ENCODE data around the gene EFCC1.

DNA sequence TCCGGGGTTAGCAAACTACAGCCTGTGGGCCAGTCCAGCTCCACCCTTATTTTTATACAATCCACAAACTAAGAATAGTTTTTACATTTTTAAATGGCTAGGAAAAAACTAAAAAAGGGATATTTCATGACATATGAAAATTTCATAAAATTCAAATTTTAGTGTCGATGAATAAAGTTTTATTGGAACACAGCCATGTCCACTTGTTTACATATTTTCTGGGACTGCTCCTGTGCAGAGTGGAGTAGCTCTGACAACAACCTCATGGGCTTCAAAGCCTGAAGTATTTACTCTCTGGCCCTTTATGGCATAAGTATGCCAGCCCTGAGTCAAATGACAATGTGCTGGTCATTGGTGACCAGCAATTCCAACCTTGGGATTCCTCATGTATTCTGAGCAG, 17.2 kb downstream of the EFCC1 start:
- TF ChIP-seq, protein P1, sequence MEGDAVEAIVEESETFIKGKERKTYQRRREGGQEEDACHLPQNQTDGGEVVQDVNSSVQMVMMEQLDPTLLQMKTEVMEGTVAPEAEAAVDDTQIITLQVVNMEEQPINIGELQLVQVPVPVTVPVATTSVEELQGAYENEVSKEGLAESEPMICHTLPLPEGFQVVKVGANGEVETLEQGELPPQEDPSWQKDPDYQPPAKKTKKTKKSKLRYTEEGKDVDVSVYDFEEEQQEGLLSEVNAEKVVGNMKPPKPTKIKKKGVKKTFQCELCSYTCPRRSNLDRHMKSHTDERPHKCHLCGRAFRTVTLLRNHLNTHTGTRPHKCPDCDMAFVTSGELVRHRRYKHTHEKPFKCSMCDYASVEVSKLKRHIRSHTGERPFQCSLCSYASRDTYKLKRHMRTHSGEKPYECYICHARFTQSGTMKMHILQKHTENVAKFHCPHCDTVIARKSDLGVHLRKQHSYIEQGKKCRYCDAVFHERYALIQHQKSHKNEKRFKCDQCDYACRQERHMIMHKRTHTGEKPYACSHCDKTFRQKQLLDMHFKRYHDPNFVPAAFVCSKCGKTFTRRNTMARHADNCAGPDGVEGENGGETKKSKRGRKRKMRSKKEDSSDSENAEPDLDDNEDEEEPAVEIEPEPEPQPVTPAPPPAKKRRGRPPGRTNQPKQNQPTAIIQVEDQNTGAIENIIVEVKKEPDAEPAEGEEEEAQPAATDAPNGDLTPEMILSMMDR (CRISPR knock-in tag; IDR thresholded peaks at IDR 0.05): no peak
- no peak for TF ChIP-seq MAFK (conservative IDR thresholded peaks at IDR 0.05 in 1 of 2, IDR thresholded peaks at IDR 0.05 in 1 of 2; ENCODE audit: low read length in 2 of 2)
- no peak for TF ChIP-seq POLR2A (IDR thresholded peaks at IDR 0.05; ENCODE audit: insufficient read depth in 1 of 2, low read depth in 2 of 2, low read length in 2 of 2)
- no peak for TF ChIP-seq ZNF782 (CRISPR knock-in tag; IDR thresholded peaks at IDR 0.05; ENCODE audit: borderline replicate concordance)

Data from HepG2 (cell line).